ENCODE measurements around the gene TRABD.
A peak's percentile ranks its signal among the peaks of the same experiment; 100 is the strongest.
"Not testable (repeated sequence)": the region's sequence is repeated elsewhere in the genome, so short reads cannot be mapped to it uniquely, and the experiment has no call there.

Gene TRABD

DNA sequence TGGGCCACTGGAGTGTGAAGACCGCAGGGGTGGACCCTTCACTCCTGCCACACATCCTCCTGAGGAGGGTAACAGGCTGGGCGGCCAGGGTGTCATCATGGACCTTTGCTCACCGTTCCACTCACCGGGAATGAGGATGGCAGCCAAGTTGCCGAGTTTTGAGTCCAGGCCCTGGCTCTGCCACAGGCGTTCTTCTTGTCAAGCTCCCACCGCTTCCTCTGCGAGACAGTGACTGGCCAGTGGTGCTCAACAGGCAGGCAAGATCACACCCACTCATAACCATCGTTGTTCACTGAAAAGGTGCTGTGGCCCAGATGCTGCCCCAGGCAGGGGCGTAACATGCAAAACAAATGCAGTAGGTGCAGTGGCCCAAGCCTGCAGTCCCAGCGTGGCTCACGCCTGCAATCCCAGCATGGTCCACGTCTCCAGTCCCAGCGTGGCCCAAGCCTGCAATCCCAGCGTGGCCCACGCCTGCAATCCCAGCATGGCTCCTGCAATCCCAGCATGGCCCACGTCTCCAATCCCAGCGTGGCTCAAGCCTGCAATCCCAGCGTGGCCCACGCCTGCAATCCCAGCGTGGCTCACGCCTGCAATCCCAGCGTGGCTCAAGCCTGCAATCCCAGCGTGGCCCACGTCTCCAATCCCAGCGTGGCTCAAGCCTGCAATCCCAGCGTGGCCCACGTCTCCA is 20.1 kb upstream of the TRABD start:
- H3K4ac ChIP-seq (ENCODE audit: low read depth, low read length), result no peak overlapping the region
- no CpG with 5 or more reads among the region's 28 CpGs for WGBS (ENCODE audit: extremely low coverage, insufficient coverage, insufficient read length)
- H4K12ac ChIP-seq (ENCODE audit: low read depth, low read length), result no peak overlapping the region
- H4K8ac ChIP-seq (ENCODE audit: low read depth, low read length), result no peak overlapping the region
- H3K18ac ChIP-seq (ENCODE audit: low read length), result no peak overlapping the region
- H2BK12ac ChIP-seq (ENCODE audit: low read length), result no peak overlapping the region
- H2BK5ac ChIP-seq (ENCODE audit: low read depth, low read length, poor library complexity), result no peak overlapping the region
- no peak overlapping the region for H3K14ac ChIP-seq (ENCODE audit: low read length)
- no peak overlapping the region for H4K91ac ChIP-seq (ENCODE audit: low read depth, low read length)
- H3K9me3 ChIP-seq (ENCODE audit: insufficient read depth, low read depth, low read length), result peaks cover 15% of the 10 kb centered on the region
- H3K27me3 ChIP-seq (ENCODE audit: insufficient read depth, low read length), result peaks cover 9% of the 10 kb centered on the region
- H3K4me2 ChIP-seq (ENCODE audit: low read length), result no peak overlapping the region
- H2BK120ac ChIP-seq (ENCODE audit: insufficient read depth, low read length, poor library complexity), result no peak overlapping the region
- no peaks in the 10 kb centered on the region for H3K4me1 ChIP-seq (ENCODE audit: control insufficient read depth in 1 of 2, insufficient read depth in 2 of 2, low read length in 2 of 2)
- H3K79me2 ChIP-seq (ENCODE audit: control insufficient read depth, insufficient read depth, low read length, poor library complexity), result no peaks in the 10 kb centered on the region
- H3K4me3 ChIP-seq (ENCODE audit: low read depth, low read length), result no peak overlapping the region
- H3K36me3 ChIP-seq (ENCODE audit: control insufficient read depth in 1 of 2, insufficient read depth in 2 of 2, low read length in 2 of 2), result no peaks in the 10 kb centered on the region
- H3K23ac ChIP-seq (ENCODE audit: low read length), result no peak overlapping the region
- H3K9ac ChIP-seq (ENCODE audit: low read length), result no peak overlapping the region
- H2AK5ac ChIP-seq (ENCODE audit: low read length), result no peak overlapping the region
- DNase-seq, result no peak
- H3K27ac ChIP-seq (ENCODE audit: low read depth, low read length), result no peak overlapping the region
- peaks cover 2% of the 10 kb centered on the region for H3K79me1 ChIP-seq (ENCODE audit: low read length)
- no peak overlapping the region for H2AFZ ChIP-seq (ENCODE audit: insufficient read depth, low read length, poor library complexity)

DNA sequence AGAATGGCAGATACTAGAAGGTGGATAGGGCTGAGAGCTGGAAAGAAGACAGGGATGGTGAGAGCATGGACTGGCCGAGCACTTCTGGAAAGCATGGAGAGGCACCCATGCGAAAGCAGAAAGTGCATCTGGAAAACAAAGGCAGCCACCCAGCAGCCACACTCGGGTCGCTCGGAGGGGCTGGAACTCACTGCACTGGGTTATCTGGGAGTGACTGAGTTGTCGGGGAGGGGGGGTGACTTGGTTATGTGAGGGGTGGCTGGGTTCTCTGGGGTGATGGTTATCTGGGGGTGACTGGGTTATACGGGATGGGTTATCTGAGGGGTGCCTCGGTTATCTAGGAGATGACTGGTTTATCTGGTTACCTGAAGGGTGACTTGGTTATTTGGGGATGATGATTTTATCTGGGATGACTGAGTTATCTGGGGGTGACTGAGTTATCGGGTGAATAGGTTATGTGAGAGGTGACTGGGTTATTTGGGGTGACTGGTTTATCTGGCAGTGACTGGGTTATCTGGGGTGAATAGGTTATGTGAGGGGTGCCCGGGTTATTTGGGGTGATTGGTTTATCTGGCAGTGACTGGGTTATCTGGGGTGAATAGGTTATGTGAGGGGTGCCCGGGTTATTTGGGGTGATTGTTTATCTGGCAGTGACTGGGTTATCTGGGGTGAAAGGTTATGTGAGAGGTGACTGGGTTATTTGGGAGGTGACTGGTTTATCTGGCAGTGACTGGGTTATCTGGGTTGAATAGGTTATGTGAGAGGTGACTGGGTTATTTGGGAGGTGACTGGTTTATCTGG is 17.8 kb upstream of the TRABD start:
- no peak for DNase-seq

DNA sequence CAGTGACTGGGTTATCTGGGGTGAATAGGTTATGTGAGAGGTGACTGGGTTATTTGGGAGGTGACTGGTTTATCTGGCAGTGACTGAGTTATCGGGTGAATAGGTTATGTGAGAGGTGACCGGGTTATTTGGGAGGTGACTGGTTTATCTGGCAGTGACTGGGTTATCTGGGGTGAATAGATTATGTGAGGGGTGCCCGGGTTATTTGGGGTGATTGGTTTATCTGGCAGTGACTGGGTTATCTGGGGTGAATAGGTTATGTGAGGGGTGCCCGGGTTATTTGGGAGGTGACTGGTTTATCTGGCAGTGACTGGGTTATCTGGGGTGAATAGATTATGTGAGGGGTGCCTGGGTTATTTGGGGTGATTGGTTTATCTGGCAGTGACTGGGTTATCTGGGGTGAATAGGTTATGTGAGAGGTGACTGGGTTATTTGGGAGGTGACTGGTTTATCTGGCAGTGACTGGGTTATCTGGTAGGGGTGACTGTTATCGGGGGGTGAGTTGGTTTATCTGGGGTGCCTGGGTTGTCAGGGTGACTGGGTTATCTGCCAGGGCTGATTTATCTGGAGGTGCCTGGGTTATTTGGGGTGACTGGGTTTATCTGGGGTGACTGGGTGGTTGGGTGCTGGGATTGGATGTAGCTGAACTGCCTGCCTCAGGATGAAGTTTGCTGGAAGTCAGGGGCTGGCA is 17.1 kb upstream of the TRABD start:
- H4K8ac ChIP-seq (ENCODE audit: low read depth, low read length); H2AFZ ChIP-seq (ENCODE audit: insufficient read depth, low read length, poor library complexity); H2BK120ac ChIP-seq (ENCODE audit: insufficient read depth, low read length, poor library complexity); H3K9ac ChIP-seq (ENCODE audit: low read length); H2AK5ac ChIP-seq (ENCODE audit: low read length); H3K4me3 ChIP-seq (ENCODE audit: low read depth, low read length); H3K4me1 ChIP-seq (ENCODE audit: control insufficient read depth in 1 of 2, insufficient read depth in 2 of 2, low read length in 2 of 2); H3K18ac ChIP-seq (ENCODE audit: low read length); H3K4ac ChIP-seq (ENCODE audit: low read depth, low read length); H2BK12ac ChIP-seq (ENCODE audit: low read length); H4K12ac ChIP-seq (ENCODE audit: low read depth, low read length); DNase-seq; H2BK5ac ChIP-seq (ENCODE audit: low read depth, low read length, poor library complexity); H3K4me2 ChIP-seq (ENCODE audit: low read length); H3K79me1 ChIP-seq (ENCODE audit: low read length); H4K91ac ChIP-seq (ENCODE audit: low read depth, low read length); H3K23ac ChIP-seq (ENCODE audit: low read length); H3K36me3 ChIP-seq (ENCODE audit: control insufficient read depth in 1 of 2, insufficient read depth in 2 of 2, low read length in 2 of 2); H3K27ac ChIP-seq (ENCODE audit: low read depth, low read length); H3K14ac ChIP-seq (ENCODE audit: low read length); H3K79me2 ChIP-seq (ENCODE audit: control insufficient read depth, insufficient read depth, low read length, poor library complexity): not testable (repeated sequence)
- Histone ChIP-seq H3K27me3 (ENCODE audit: insufficient read depth, low read length) (peaks cover 17% of the 10 kb centered on the region), H3K9me3 (ENCODE audit: insufficient read depth, low read depth, low read length) (peaks cover 14% of the 10 kb centered on the region)
- 100% methylated on average over 1 of the region's 5 CpGs for WGBS (ENCODE audit: extremely low coverage, insufficient coverage, insufficient read length)

More for the DNA sequence above, 17.8 kb upstream of the TRABD start:
- Histone ChIP-seq H3K9me3 (ENCODE audit: insufficient read depth, low read depth, low read length) (peaks cover 14% of the 10 kb centered on the region), H2BK12ac (ENCODE audit: low read length) (no peak overlapping the region), H3K9ac (ENCODE audit: low read length) (no peak overlapping the region), H3K4me2 (ENCODE audit: low read length) (no peak overlapping the region), H3K27me3 (ENCODE audit: insufficient read depth, low read length) (peaks cover 17% of the 10 kb centered on the region), H3K4ac (ENCODE audit: low read depth, low read length) (no peak overlapping the region), H3K23ac (ENCODE audit: low read length) (no peak overlapping the region), H4K12ac (ENCODE audit: low read depth, low read length) (no peak overlapping the region), H3K79me1 (ENCODE audit: low read length) (peaks cover 2% of the 10 kb centered on the region), H2BK5ac (ENCODE audit: low read depth, low read length, poor library complexity) (no peak overlapping the region), H4K8ac (ENCODE audit: low read depth, low read length) (no peak overlapping the region), H3K14ac (ENCODE audit: low read length) (no peak overlapping the region), H2AK5ac (ENCODE audit: low read length) (no peak overlapping the region), H2AFZ (ENCODE audit: insufficient read depth, low read length, poor library complexity) (no peak overlapping the region), H3K18ac (ENCODE audit: low read length) (no peak overlapping the region), H3K36me3 (ENCODE audit: control insufficient read depth in 1 of 2, insufficient read depth in 2 of 2, low read length in 2 of 2) (no peaks in the 10 kb centered on the region), H3K4me3 (ENCODE audit: low read depth, low read length) (no peak overlapping the region), H2BK120ac (ENCODE audit: insufficient read depth, low read length, poor library complexity) (no peak overlapping the region), H4K91ac (ENCODE audit: low read depth, low read length) (no peak overlapping the region), H3K27ac (ENCODE audit: low read depth, low read length) (no peak overlapping the region), H3K4me1 (ENCODE audit: control insufficient read depth in 1 of 2, insufficient read depth in 2 of 2, low read length in 2 of 2) (no peaks in the 10 kb centered on the region), H3K79me2 (ENCODE audit: control insufficient read depth, insufficient read depth, low read length, poor library complexity) (no peaks in the 10 kb centered on the region)
- whole genome bisulfite sequencing (ENCODE audit: extremely low coverage, insufficient coverage, insufficient read length), result no CpG with 5 or more reads among the region's 11 CpGs

DNA sequence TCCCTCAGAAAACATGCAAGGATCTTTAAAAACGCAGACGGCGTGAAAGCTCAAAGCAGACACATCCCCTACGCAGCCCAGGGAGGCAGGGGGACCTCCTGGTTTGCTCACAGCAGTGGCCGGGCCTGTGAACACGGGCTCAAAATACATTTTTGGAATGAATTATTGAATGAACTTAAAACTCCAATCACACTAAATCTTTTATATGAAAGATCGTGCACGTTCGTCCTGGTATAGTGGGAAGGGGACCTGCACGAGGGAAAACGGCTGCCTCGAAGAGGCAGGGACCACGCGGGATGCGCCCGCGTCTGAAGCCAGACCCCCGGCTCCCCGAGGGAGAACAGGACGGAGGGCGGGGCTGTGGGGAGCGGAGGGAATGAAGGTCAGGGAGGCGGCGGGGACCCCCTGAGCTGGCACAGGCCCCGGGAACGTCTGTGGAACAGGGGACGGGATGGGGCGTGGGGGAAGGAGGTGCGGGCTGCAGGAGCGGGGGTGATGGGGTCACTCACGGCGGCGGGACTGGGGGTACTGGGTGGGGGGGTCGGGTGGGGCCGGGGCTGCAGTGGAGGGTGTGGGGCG is 16.4 kb upstream of the TRABD start:
- Histone ChIP-seq H3K4me2 (ENCODE audit: low read length) (peak overlapping the region; percentile 94), H4K8ac (ENCODE audit: low read depth, low read length) (no peak overlapping the region), H3K79me1 (ENCODE audit: low read length) (peaks cover 2% of the 10 kb centered on the region), H3K4me1 (ENCODE audit: control insufficient read depth in 1 of 2, insufficient read depth in 2 of 2, low read length in 2 of 2) (no peaks in the 10 kb centered on the region), H3K79me2 (ENCODE audit: control insufficient read depth, insufficient read depth, low read length, poor library complexity) (no peaks in the 10 kb centered on the region), H3K36me3 (ENCODE audit: control insufficient read depth in 1 of 2, insufficient read depth in 2 of 2, low read length in 2 of 2) (no peaks in the 10 kb centered on the region), H2BK5ac (ENCODE audit: low read depth, low read length, poor library complexity) (no peak overlapping the region), H3K14ac (ENCODE audit: low read length) (no peak overlapping the region), H4K91ac (ENCODE audit: low read depth, low read length) (no peak overlapping the region), H2BK12ac (ENCODE audit: low read length) (peak overlapping the region; percentile 68), H4K12ac (ENCODE audit: low read depth, low read length) (no peak overlapping the region), H3K9ac (ENCODE audit: low read length) (no peak overlapping the region), H2AFZ (ENCODE audit: insufficient read depth, low read length, poor library complexity) (no peak overlapping the region), H3K4me3 (ENCODE audit: low read depth, low read length) (no peak overlapping the region), H3K27me3 (ENCODE audit: insufficient read depth, low read length) (peaks cover 17% of the 10 kb centered on the region), H3K4ac (ENCODE audit: low read depth, low read length) (no peak overlapping the region), H3K27ac (ENCODE audit: low read depth, low read length) (no peak overlapping the region), H3K23ac (ENCODE audit: low read length) (no peak overlapping the region), H2AK5ac (ENCODE audit: low read length) (no peak overlapping the region), H3K18ac (ENCODE audit: low read length) (no peak overlapping the region), H3K9me3 (ENCODE audit: insufficient read depth, low read depth, low read length) (peaks cover 14% of the 10 kb centered on the region), H2BK120ac (ENCODE audit: insufficient read depth, low read length, poor library complexity) (no peak overlapping the region)
- no CpG with 5 or more reads among the region's 36 CpGs for WGBS (ENCODE audit: extremely low coverage, insufficient coverage, insufficient read length)
- no peak for DNase-seq

Data from trophoblast cell (in vitro differentiated cells and primary cell).